ENCODE results near the gene ATP8A2.
A peak's percentile ranks its signal among the peaks of the same experiment; 100 is the strongest.
"Not testable (repeated sequence)": the region's sequence is repeated elsewhere in the genome, so short reads cannot be mapped to it uniquely, and the experiment has no call there.

ATP8A2 gene

DNA sequence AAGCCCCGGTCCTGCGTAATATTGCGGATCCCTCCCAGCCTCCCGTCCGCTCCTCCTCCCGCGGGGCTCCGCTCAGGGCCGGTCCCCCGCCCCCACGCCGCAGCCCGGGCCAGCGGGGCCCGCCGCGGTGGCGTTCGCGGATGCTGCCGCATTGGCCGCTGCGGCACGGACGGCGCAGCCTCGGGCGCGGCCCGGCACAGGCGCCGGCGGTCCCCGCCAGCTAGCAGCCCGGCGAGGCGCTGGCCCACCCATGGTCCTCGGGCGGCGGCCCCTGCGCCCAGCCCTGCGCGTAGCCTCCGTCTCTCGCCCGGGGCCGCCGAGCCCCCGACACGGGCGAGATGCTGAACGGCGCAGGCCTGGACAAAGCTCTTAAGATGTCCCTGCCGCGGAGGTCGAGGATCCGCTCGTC is at the start of gene ATP8A2:
ATP8A2 (plus strand) TSS at position 100 of the 409 bp plus-strand sequence; CDS start at position 339, 239 bp downstream.
- Mint-ChIP-seq H3K4me3 (peak within 1 kb of the TSS; percentile 59), H3K9me3 (no peaks in the 10 kb centered on the region), H3K36me3 (ENCODE audit: low read depth) (no peaks in the 10 kb centered on the region), H3K4me1 (ENCODE audit: low read depth) (peaks cover 8% of the 10 kb centered on the region), H3K27ac (no peak within 1 kb of the TSS), H3K27me3 (peaks cover 70% of the 10 kb centered on the region)
- DNase-seq: no peak

DNA sequence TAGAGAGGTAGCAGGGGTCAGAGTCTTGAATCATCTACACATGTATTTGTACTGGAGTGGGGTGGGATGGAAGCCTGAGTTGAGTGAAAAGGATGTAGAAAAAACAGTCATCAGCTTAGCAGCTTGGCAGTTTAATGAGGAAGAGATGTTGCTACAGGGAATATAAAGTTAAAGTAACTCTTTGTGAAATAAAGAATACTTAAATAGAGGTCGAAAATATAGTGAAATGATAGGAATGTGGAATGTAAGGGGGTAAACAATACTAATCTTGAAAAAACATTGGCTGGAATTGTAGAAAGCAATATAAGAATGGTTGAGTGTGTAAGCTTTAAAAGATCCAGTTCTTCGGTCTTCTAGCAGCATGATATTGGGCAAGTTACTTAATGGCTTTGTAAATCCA is 47.7 kb upstream of the ATP8A2 start:
- H3K4me3 Mint-ChIP-seq: no peak overlapping the region
- peaks cover 85% of the 10 kb centered on the region for H3K36me3 Mint-ChIP-seq (ENCODE audit: low read depth)
- H3K4me1 Mint-ChIP-seq (ENCODE audit: low read depth): no peaks in the 10 kb centered on the region
- no peaks in the 10 kb centered on the region for H3K27me3 Mint-ChIP-seq
- no peaks in the 10 kb centered on the region for H3K9me3 Mint-ChIP-seq
- no peak for DNase-seq
- H3K27ac Mint-ChIP-seq: peak overlapping the region; percentile 8

DNA sequence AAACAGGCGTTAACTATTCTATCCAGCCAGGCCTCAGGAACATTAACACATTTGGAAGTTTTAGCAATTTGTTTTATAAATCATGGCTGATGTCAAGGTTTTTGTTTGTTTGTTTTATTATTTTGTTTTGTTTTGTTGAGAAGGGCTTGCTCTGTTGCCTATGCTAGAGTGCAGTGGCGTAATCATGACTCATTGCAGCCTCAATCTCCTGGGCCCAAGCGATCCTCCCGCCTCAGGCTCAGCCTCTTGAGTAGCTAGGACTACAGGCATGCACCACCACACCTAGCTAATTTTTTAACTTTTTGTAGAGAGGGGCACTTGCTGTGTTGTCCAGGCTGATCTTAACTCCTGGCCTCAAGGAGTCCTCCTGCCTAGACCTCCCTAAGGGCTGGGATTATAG is 42.1 kb upstream of the ATP8A2 start:
- Mint-ChIP-seq H3K9me3 (no peaks in the 10 kb centered on the region), H3K27me3 (no peaks in the 10 kb centered on the region), H3K4me3 (no peak overlapping the region), H3K36me3 (ENCODE audit: low read depth) (peaks cover 92% of the 10 kb centered on the region), H3K27ac (peak overlapping the region; percentile 59), H3K4me1 (ENCODE audit: low read depth) (peaks cover 13% of the 10 kb centered on the region)
- no peak for DNase-seq

DNA sequence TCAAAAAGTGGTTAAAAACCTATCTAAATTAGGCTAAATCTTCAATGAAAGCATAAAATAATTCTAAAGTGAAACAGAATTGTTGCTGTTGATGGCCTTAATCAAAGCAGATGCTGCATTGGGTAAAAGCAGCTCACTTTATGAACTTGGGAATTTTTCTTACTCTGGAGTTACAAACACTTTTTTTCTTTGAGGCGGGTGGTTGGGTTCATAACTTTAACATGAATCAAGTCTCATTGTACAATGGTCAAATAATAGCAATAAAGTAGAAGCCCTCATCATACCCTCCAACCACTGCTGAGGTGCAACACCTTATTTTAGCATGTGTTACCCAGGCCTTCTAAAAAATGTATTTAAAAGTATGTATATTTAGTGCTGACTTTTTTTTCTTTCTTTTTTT is 41.2 kb upstream of the ATP8A2 start:
- no peaks in the 10 kb centered on the region for H3K27me3 Mint-ChIP-seq
- H3K4me1 Mint-ChIP-seq (ENCODE audit: low read depth): peaks cover 17% of the 10 kb centered on the region
- peaks cover 91% of the 10 kb centered on the region for H3K36me3 Mint-ChIP-seq (ENCODE audit: low read depth)
- no peak overlapping the region for H3K4me3 Mint-ChIP-seq
- DNase-seq: no peak
- H3K27ac Mint-ChIP-seq: no peak overlapping the region
- H3K9me3 Mint-ChIP-seq: no peaks in the 10 kb centered on the region

DNA sequence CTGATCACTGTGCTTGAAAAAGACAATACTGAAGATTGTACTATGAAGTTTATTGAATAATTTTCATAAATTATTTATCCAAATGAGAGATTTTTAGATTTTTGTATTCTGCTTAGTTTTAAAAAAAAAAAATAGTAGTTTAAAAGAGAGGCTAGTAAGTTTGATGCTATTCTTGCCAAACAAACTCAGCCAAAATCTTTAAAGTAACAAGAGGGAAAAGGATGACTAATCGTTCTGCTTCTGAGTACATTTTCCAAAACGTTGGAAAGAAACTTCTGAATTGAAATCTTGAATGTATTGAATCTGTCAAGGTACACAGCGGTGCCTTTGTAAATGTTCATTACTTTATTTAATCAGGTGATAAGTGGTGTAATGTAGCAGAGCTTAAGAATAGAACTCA is 35.9 kb upstream of the ATP8A2 start:
- Mint-ChIP-seq H3K9me3 (no peaks in the 10 kb centered on the region), H3K27me3 (no peaks in the 10 kb centered on the region), H3K27ac (no peak overlapping the region), H3K4me3 (no peak overlapping the region), H3K36me3 (ENCODE audit: low read depth) (peaks cover 89% of the 10 kb centered on the region), H3K4me1 (ENCODE audit: low read depth) (peaks cover 19% of the 10 kb centered on the region)
- no peak for DNase-seq

DNA sequence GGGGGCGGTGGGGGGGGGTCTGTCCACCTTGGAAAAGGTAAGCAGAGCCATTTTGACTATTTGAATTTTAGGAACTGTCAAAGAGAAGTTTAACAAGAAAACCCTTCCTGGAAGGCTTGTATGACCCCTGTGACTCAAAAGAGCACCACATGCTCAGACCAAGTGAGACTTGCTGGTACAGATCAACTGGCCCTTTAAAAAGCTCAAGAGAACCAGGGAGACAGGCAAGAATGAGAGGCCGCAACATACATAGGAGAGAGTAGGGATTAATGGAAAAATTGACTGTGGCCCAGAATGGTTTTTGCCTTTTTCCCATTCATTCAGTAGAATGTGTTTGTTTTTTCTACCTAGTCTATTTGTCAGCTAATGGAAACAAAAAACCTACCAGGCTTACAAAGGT is 26.2 kb upstream of the ATP8A2 start:
- Mint-ChIP-seq H3K27ac (no peak overlapping the region), H3K4me3 (no peak overlapping the region), H3K27me3 (no peaks in the 10 kb centered on the region), H3K4me1 (ENCODE audit: low read depth) (no peaks in the 10 kb centered on the region), H3K9me3 (no peaks in the 10 kb centered on the region), H3K36me3 (ENCODE audit: low read depth) (peaks cover 26% of the 10 kb centered on the region)
- DNase-seq: no peak

DNA sequence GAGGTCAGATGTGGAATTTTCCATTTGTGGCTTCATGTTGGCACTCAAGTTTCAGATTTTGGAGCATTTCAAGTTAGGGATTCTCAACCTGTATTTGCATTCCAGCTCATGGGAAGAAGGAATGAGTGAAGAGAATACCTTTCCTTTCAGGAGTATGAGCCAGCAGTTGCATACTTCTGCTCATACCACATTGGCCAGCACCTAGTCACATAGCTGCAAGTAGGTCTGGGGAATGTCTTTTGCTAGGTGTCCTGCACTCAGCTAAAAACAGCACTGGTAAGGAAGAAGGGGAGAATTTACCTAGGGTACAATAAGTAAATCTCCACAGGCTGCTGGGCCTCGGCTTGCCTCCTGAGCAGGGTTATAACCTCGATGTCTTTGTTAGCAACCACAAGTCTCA is 24.6 kb upstream of the ATP8A2 start:
- Mint-ChIP-seq H3K27me3 (no peaks in the 10 kb centered on the region), H3K27ac (no peak overlapping the region)
- no peak for DNase-seq

DNA sequence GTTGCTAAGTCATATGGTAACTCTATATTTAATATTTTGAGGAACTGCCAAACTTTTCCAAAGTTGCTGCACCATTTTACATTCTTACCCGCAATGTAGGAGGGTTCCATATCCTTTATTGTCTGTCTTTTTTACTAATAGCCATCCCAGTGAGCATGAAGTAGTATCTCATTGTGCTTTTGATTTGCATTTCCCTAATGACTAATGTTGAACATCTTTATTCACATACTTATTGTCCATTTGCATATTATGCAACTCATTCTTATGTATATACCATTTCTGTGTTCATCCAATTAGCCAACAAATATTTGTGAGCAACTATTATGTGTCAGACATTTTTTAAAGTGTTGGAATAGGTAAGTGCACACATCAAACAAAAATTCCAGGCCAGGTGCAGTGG is 20.4 kb upstream of the ATP8A2 start:
- Mint-ChIP-seq H3K36me3 (ENCODE audit: low read depth) (no peaks in the 10 kb centered on the region), H3K9me3 (no peaks in the 10 kb centered on the region), H3K27ac (no peak overlapping the region), H3K4me1 (ENCODE audit: low read depth) (no peaks in the 10 kb centered on the region), H3K4me3 (no peak overlapping the region), H3K27me3 (peaks cover 23% of the 10 kb centered on the region)
- DNase-seq: no peak

More for the DNA sequence above, 24.6 kb upstream of the ATP8A2 start:
- no peaks in the 10 kb centered on the region for H3K9me3 Mint-ChIP-seq
- H3K4me1 Mint-ChIP-seq (ENCODE audit: low read depth): no peaks in the 10 kb centered on the region
- H3K36me3 Mint-ChIP-seq (ENCODE audit: low read depth): peaks cover 20% of the 10 kb centered on the region
- H3K4me3 Mint-ChIP-seq: no peak overlapping the region

DNA sequence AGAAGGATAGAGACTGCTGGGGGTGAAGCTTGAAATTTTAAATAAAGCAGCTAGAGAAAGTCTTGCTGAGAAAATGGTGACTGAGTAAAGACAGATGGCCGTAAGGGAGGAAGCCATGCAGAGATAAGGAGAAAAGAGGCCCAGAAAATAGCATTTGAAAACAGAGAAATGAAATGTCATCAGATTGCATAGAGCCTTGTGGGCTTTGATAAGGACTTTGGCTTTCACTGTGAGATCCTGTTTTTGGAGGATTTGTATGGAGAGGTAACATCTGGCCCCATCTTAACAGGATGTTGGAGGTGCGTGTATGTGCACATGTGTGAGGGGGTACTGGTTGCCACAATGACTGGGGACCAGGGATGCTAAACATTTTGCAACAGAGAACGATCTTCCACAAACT is 19.5 kb upstream of the ATP8A2 start:
- no peaks in the 10 kb centered on the region for H3K4me1 Mint-ChIP-seq (ENCODE audit: low read depth)
- H3K27me3 Mint-ChIP-seq: peaks cover 23% of the 10 kb centered on the region
- H3K36me3 Mint-ChIP-seq (ENCODE audit: low read depth): no peaks in the 10 kb centered on the region
- no peak for DNase-seq
- no peaks in the 10 kb centered on the region for H3K9me3 Mint-ChIP-seq
- no peak overlapping the region for H3K27ac Mint-ChIP-seq
- H3K4me3 Mint-ChIP-seq: no peak overlapping the region

DNA sequence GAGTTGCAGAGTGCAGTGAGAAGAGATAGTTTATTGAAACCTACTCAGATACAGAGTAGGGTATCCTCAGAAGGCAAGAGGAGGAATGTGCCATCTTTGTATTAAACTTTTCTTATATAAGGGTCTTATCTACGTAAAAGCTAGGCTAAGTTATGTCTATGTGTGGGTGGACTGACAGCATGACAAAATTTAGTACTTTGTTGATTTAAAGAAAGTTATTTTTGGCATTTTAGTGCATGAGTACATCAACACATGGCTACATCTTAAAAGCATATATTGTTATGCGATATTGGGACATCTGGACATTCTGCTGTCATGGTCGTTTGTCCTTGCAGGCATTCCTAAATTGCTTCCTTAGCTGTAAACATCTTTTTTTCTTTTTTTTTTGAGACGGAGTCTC is 19.0 kb upstream of the ATP8A2 start:
- H3K36me3 Mint-ChIP-seq (ENCODE audit: low read depth): no peaks in the 10 kb centered on the region
- no peaks in the 10 kb centered on the region for H3K4me1 Mint-ChIP-seq (ENCODE audit: low read depth)
- no peaks in the 10 kb centered on the region for H3K9me3 Mint-ChIP-seq
- no peak overlapping the region for H3K27ac Mint-ChIP-seq
- peaks cover 26% of the 10 kb centered on the region for H3K27me3 Mint-ChIP-seq
- no peak overlapping the region for H3K4me3 Mint-ChIP-seq
- DNase-seq: no peak

DNA sequence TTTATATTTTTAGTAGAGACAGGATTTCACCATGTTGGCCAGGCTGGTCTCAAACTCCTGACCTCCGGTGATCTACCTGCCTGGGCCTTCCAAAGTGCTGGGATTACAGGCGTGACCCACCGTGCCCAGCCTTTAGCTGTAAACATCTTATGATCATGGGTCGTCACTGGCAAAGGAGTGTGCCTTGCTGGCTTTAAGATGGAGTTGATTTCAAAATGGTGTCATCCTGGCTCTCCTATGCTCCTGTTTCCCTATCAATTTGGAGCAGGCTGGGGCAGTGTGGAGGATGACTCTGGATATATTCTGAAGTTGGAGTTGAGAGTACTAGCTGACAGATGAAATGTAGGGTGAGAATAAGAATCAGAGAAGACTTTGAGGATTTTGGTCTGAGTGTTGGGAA is 18.4 kb upstream of the ATP8A2 start:
- no peaks in the 10 kb centered on the region for H3K4me1 Mint-ChIP-seq (ENCODE audit: low read depth)
- H3K4me3 Mint-ChIP-seq: no peak overlapping the region
- no peak for DNase-seq
- no peaks in the 10 kb centered on the region for H3K9me3 Mint-ChIP-seq
- no peak overlapping the region for H3K27ac Mint-ChIP-seq
- no peaks in the 10 kb centered on the region for H3K36me3 Mint-ChIP-seq (ENCODE audit: low read depth)
- peaks cover 31% of the 10 kb centered on the region for H3K27me3 Mint-ChIP-seq

DNA sequence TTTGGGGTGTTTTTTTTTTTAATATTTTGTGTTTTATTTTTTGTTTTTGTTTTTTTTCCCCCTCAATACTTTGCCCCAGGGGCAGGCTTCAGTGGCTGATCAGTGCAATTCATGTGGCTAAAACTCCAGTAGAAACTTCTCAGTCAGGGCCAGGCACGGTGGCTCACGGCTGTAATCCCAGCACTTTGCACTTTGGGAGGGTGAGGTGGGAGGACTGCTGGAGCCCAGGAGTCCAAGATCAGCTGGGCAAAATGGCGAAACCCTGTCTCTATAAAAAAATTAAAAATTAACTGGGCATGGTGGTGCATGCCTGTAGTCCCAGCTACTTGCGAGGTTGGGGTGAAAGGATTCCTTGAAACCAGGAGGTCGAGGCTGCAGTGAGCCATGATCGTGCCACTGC is 17.4 kb upstream of the ATP8A2 start:
- Mint-ChIP-seq H3K27me3 (peaks cover 31% of the 10 kb centered on the region), H3K27ac (no peak overlapping the region), H3K4me3 (no peak overlapping the region), H3K9me3 (no peaks in the 10 kb centered on the region), H3K36me3 (ENCODE audit: low read depth) (no peaks in the 10 kb centered on the region), H3K4me1 (ENCODE audit: low read depth) (no peaks in the 10 kb centered on the region)
- no peak for DNase-seq

DNA sequence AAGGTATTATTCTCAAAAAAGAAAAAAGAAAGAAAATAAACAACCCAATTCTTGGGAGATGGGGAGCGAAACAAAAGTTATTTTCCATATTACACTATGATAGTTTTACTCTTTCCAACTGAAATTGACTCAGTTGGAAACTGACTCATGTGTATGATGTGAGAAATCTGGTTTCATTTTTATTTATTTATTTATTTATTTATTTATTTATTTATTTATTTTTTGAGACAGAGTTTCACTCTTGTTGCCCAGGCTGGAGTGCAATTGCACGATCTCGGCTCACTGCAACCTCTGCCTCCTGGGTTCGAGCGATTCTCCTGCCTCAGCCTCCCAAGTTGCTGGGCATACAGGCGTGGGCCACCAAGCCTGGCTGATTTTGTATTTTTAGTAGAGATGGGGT is 11.3 kb upstream of the ATP8A2 start:
- DNase-seq; H3K27ac Mint-ChIP-seq; H3K36me3 Mint-ChIP-seq (ENCODE audit: low read depth); H3K9me3 Mint-ChIP-seq; H3K4me3 Mint-ChIP-seq; H3K4me1 Mint-ChIP-seq (ENCODE audit: low read depth): not testable (repeated sequence)
- H3K27me3 Mint-ChIP-seq: peaks cover 36% of the 10 kb centered on the region

DNA sequence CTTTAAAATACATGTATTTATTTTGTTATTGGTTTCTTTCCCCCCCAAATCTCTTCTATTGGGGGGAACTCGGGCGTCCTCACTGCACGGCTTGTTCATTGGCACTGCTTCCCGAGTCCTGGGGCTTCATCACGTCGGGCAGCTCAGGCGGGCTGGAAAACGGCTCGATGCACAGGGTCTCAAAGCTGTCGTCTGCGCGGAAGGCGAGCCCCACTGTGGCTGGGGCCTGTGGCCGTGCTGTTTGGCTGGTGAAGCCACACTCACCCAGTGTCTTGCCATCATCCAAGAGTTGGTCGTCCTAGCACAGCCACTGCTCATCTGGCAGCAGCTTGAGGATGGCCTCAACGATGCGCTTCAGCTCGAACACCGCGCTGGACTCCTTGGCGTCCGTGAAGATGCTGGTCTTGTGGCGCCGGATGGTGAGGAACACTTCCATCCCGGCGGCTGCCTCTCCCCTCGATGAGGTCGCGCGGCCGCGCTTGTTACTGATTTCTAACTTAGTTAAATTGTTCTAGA is 6.0 kb upstream of the ATP8A2 start:
- H3K27ac Mint-ChIP-seq: no peak overlapping the region
- H3K4me1 Mint-ChIP-seq (ENCODE audit: low read depth): no peaks in the 10 kb centered on the region
- DNase-seq: no peak
- peaks cover 47% of the 10 kb centered on the region for H3K27me3 Mint-ChIP-seq
- H3K4me3 Mint-ChIP-seq: no peak overlapping the region
- H3K9me3 Mint-ChIP-seq: peaks cover 2% of the 10 kb centered on the region
- no peaks in the 10 kb centered on the region for H3K36me3 Mint-ChIP-seq (ENCODE audit: low read depth)

DNA sequence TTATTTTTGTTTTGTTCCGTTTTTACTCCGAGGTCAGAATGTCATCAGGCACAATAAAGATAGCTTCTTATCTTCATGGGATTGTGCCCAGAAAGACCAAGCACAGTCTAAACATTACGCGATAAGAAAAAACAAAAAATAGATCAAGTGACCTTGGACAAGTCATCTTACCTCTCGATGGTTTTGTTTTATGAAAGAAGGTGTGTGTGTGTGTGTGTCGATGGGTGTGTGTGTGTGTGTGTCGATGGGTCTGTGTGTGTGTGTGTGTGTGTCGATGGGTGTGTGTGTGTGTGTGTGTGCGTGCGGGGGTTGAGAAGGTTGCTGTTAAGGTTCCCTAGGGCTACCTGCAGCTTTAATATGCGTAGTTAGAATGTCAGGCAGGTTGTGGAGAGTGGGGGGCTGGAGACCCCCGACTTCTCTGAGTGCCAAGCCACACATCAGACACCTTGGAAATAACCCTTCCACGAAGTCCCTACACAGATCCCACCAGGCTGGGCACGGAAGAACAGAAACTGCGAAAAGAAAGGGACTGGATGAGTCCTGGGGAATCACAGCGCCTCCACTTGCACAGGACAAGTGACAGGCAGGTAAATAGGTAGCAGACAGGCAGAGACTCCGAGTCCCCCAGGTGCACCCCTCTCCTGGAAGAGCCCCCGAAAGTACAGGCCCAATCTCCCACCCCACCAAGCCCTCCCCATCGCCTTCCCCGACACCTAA is 458 bp upstream of the ATP8A2 start:
- H3K27me3 Mint-ChIP-seq: peaks cover 70% of the 10 kb centered on the region
- DNase-seq: no peak
- no peak overlapping the region for H3K27ac Mint-ChIP-seq
- H3K9me3 Mint-ChIP-seq: no peaks in the 10 kb centered on the region
- peaks cover 8% of the 10 kb centered on the region for H3K4me1 Mint-ChIP-seq (ENCODE audit: low read depth)
- peak overlapping the region; percentile 59 for H3K4me3 Mint-ChIP-seq
- H3K36me3 Mint-ChIP-seq (ENCODE audit: low read depth): no peaks in the 10 kb centered on the region

All from activated T-cell treated with anti-CD3 and anti-CD28 coated beads, Interleukin-2, amount 50 U/mL, for 24 hours (primary cell).